ENCODE measurements around the gene OR51B2. TPM values are rescaled to one million over a fixed set of nuclear protein-coding genes. Genes with fewer than 3 reads are reported as not detected.

Gene OR51B2
- total RNA-seq, 1 experiment from 2014 or later = not detected

GRCh38 chr11:5310423-5310822, 13.7 kb downstream of the OR51B2 start:
- DNase-seq (ENCODE audit: unreplicated experiment) = no peak
- ChIA-PET POLR2A (no interaction called here), CTCF (no interaction called here)
- no TSS peak for BruUV-seq (replicated peaks)
- H3K36me3 Mint-ChIP-seq (ENCODE audit: insufficient read depth, unreplicated experiment) = no peaks in the 10 kb centered on the region
- intact Hi-C loops (cut with micrococcal nuclease) = no loop called here
- H3K27ac Mint-ChIP-seq (ENCODE audit: low read depth, unreplicated experiment) = no peak overlapping the region
- H3K4me1 Mint-ChIP-seq (ENCODE audit: insufficient read depth, unreplicated experiment) = no peaks in the 10 kb centered on the region
- TF ChIP-seq CTCF (IDR thresholded peaks at IDR 0.05; ENCODE audit: unreplicated experiment) = no peak
- peaks cover 38% of the 10 kb centered on the region for H3K27me3 Mint-ChIP-seq (ENCODE audit: insufficient read depth, unreplicated experiment)
- no peak overlapping the region for H3K4me3 Mint-ChIP-seq (ENCODE audit: unreplicated experiment)
- H3K9me3 Mint-ChIP-seq (ENCODE audit: unreplicated experiment) = no peaks in the 10 kb centered on the region

- no peak overlapping the region for H3K27ac Mint-ChIP-seq (ENCODE audit: low read depth, unreplicated experiment)
- no peaks in the 10 kb centered on the region for H3K9me3 Mint-ChIP-seq (ENCODE audit: unreplicated experiment)
- TF ChIP-seq CTCF (IDR thresholded peaks at IDR 0.05; ENCODE audit: unreplicated experiment) = no peak
- POLR2A ChIA-PET = no interaction called here
- no TSS peak for BruUV-seq (replicated peaks)
- no peak overlapping the region for H3K4me3 Mint-ChIP-seq (ENCODE audit: unreplicated experiment)
- intact Hi-C loops (cut with micrococcal nuclease) = no loop called here
- H3K4me1 Mint-ChIP-seq (ENCODE audit: insufficient read depth, unreplicated experiment) = no peaks in the 10 kb centered on the region
- no peaks in the 10 kb centered on the region for H3K36me3 Mint-ChIP-seq (ENCODE audit: insufficient read depth, unreplicated experiment)
- H3K27me3 Mint-ChIP-seq (ENCODE audit: insufficient read depth, unreplicated experiment) = peaks cover 39% of the 10 kb centered on the region
- no peak for DNase-seq (ENCODE audit: unreplicated experiment)
- CTCF ChIA-PET = interaction anchor here (0.6 to 1.3 kb wide), 3 partner anchors 16 to 73 kb away, joined by 3 to 5 read pairs (median 3); no protein-coding TSS in a partner anchor
Measured at GRCh38 chr11:5307256-5308019, 16.7 kb downstream of the OR51B2 start.

- intact Hi-C loops (cut with micrococcal nuclease) = no loop called here
- BruUV-seq (replicated peaks) = no TSS peak
- peaks cover 62% of the 10 kb centered on the region for H3K27me3 Mint-ChIP-seq (ENCODE audit: insufficient read depth, unreplicated experiment)
- TF ChIP-seq CTCF (IDR thresholded peaks at IDR 0.05; ENCODE audit: unreplicated experiment) = no peak
- no peak for DNase-seq (ENCODE audit: unreplicated experiment)
- H3K9me3 Mint-ChIP-seq (ENCODE audit: unreplicated experiment) = no peaks in the 10 kb centered on the region
- no peaks in the 10 kb centered on the region for H3K4me1 Mint-ChIP-seq (ENCODE audit: insufficient read depth, unreplicated experiment)
- no peak overlapping the region for H3K4me3 Mint-ChIP-seq (ENCODE audit: unreplicated experiment)
- CTCF ChIA-PET = interaction anchor here (1.9 kb wide), 1 partner anchor 101 kb away, joined by 4 read pairs; no protein-coding TSS in a partner anchor
- H3K27ac Mint-ChIP-seq (ENCODE audit: low read depth, unreplicated experiment) = no peak overlapping the region
- no peaks in the 10 kb centered on the region for H3K36me3 Mint-ChIP-seq (ENCODE audit: insufficient read depth, unreplicated experiment)
- POLR2A ChIA-PET = no interaction called here
Measured at GRCh38 chr11:5304046-5304445, 20.1 kb downstream of the OR51B2 start.

GRCh38 chr11:5303626-5304025, 20.5 kb downstream of the OR51B2 start:
- H3K27ac Mint-ChIP-seq (ENCODE audit: low read depth, unreplicated experiment) = no peak overlapping the region
- no peaks in the 10 kb centered on the region for H3K4me1 Mint-ChIP-seq (ENCODE audit: insufficient read depth, unreplicated experiment)
- DNase-seq (ENCODE audit: unreplicated experiment) = no peak
- no peak overlapping the region for H3K4me3 Mint-ChIP-seq (ENCODE audit: unreplicated experiment)
- BruUV-seq (replicated peaks) = no TSS peak
- ChIA-PET CTCF (interaction anchor here (1.9 kb wide), 1 partner anchor 100 kb away, joined by 4 read pairs; no protein-coding TSS in a partner anchor), POLR2A (no interaction called here)
- H3K36me3 Mint-ChIP-seq (ENCODE audit: insufficient read depth, unreplicated experiment) = no peaks in the 10 kb centered on the region
- intact Hi-C loops (cut with micrococcal nuclease) = no loop called here
- no peak for TF ChIP-seq CTCF (IDR thresholded peaks at IDR 0.05; ENCODE audit: unreplicated experiment)
- H3K27me3 Mint-ChIP-seq (ENCODE audit: insufficient read depth, unreplicated experiment) = peaks cover 66% of the 10 kb centered on the region
- H3K9me3 Mint-ChIP-seq (ENCODE audit: unreplicated experiment) = no peaks in the 10 kb centered on the region
